Measurements from ENCODE around the gene LAIR2.

Gene LAIR2

DNA sequence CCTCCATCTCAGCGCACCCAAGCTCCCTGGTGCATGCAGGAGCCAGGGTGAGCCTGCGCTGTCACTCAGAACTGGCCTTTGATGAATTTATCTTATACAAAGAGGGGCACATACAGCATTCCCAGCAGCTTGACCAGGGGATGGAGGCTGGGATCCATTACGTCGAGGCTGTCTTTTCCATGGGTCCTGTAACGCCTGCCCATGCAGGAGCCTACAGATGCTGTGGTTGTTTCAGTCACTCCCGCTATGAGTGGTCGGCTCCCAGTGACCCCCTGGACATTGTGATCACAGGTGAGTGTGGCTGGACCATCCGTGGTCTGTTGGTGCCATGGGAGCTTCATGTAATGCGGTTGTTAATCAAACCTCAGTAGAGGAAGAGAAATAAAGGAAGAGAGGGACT is 33.0 kb downstream of the LAIR2 start:
- H3K36me3 ChIP-seq (replicated peaks; ENCODE audit: insufficient read depth, low read length) = no peaks in the 10 kb centered on the region
- no peak overlapping the region for H3K27ac ChIP-seq (ENCODE audit: low read length)
- peaks cover 86% of the 10 kb centered on the region for H3K27me3 ChIP-seq (replicated peaks; ENCODE audit: insufficient read depth, low read length)
- no peak for TF ChIP-seq EZH2 (optimal IDR thresholded peaks at IDR 0.05; ENCODE audit: low read depth, low read length)
- TF ChIP-seq EZH2phosphoT487 (IDR thresholded peaks at IDR 0.05; ENCODE audit: low read length) = no peak
- TF ChIP-seq, protein P1, sequence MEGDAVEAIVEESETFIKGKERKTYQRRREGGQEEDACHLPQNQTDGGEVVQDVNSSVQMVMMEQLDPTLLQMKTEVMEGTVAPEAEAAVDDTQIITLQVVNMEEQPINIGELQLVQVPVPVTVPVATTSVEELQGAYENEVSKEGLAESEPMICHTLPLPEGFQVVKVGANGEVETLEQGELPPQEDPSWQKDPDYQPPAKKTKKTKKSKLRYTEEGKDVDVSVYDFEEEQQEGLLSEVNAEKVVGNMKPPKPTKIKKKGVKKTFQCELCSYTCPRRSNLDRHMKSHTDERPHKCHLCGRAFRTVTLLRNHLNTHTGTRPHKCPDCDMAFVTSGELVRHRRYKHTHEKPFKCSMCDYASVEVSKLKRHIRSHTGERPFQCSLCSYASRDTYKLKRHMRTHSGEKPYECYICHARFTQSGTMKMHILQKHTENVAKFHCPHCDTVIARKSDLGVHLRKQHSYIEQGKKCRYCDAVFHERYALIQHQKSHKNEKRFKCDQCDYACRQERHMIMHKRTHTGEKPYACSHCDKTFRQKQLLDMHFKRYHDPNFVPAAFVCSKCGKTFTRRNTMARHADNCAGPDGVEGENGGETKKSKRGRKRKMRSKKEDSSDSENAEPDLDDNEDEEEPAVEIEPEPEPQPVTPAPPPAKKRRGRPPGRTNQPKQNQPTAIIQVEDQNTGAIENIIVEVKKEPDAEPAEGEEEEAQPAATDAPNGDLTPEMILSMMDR (IDR thresholded peaks at IDR 0.05; ENCODE audit: low read length) = no peak
- no peaks in the 10 kb centered on the region for H3F3A ChIP-seq (ENCODE audit: insufficient read depth, low read length)
- H3K79me2 ChIP-seq (ENCODE audit: low read length) = no peaks in the 10 kb centered on the region
- no peak for DNase-seq
- no peak overlapping the region for H3K9ac ChIP-seq (ENCODE audit: low read length)
- H3K4me2 ChIP-seq (ENCODE audit: low read depth, low read length) = no peak overlapping the region
- no peak overlapping the region for H2AFZ ChIP-seq (ENCODE audit: low read length)
- peaks cover 17% of the 10 kb centered on the region for H3K4me1 ChIP-seq (ENCODE audit: low read length)
- no peaks in the 10 kb centered on the region for H4K20me1 ChIP-seq (ENCODE audit: insufficient read depth, low read length)
- no peaks in the 10 kb centered on the region for H3K9me2 ChIP-seq (replicated peaks; ENCODE audit: insufficient read depth, low read length)
- H3K9me3 ChIP-seq (replicated peaks; ENCODE audit: insufficient read depth, low read length) = no peaks in the 10 kb centered on the region
- H3K4me3 ChIP-seq (ENCODE audit: low read length) = no peak overlapping the region

DNA sequence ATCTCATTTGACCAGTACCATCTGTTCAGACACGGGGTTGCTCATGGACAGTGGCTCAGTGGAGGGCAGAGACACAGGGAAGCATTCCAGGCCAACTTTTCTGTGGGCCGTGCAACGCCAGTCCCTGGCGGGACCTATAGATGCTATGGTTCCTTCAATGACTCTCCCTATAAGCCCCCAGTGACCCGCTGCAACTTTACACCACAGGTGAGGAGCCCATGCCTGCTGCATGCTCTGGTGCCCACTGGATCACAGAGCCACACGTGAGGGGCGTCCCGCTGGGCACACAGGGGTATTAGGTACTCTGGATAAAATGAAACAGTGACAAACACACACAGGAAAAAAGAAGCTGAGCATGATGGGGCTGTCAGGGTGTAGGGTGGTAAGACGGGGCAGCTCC is 34.3 kb downstream of the LAIR2 start:
- no peak overlapping the region for H3K9ac ChIP-seq (ENCODE audit: low read length)
- no peaks in the 10 kb centered on the region for H3F3A ChIP-seq (ENCODE audit: insufficient read depth, low read length)
- H3K36me3 ChIP-seq (replicated peaks; ENCODE audit: insufficient read depth, low read length) = no peaks in the 10 kb centered on the region
- no peak overlapping the region for H3K27ac ChIP-seq (ENCODE audit: low read length)
- no peak overlapping the region for H3K4me3 ChIP-seq (ENCODE audit: low read length)
- no peaks in the 10 kb centered on the region for H4K20me1 ChIP-seq (ENCODE audit: insufficient read depth, low read length)
- no peaks in the 10 kb centered on the region for H3K9me2 ChIP-seq (replicated peaks; ENCODE audit: insufficient read depth, low read length)
- H3K9me3 ChIP-seq (replicated peaks; ENCODE audit: insufficient read depth, low read length) = no peaks in the 10 kb centered on the region
- no peak overlapping the region for H3K4me2 ChIP-seq (ENCODE audit: low read depth, low read length)
- H3K79me2 ChIP-seq (ENCODE audit: low read length) = no peaks in the 10 kb centered on the region
- H3K4me1 ChIP-seq (ENCODE audit: low read length) = peaks cover 13% of the 10 kb centered on the region
- H2AFZ ChIP-seq (ENCODE audit: low read length) = no peak overlapping the region
- no peak for TF ChIP-seq EZH2phosphoT487 (IDR thresholded peaks at IDR 0.05; ENCODE audit: low read length)
- TF ChIP-seq, protein P1 (IDR thresholded peaks at IDR 0.05; ENCODE audit: low read length) = no peak
- no peak for TF ChIP-seq EZH2 (optimal IDR thresholded peaks at IDR 0.05; ENCODE audit: low read depth, low read length)
- no peak for DNase-seq
- peaks cover 84% of the 10 kb centered on the region for H3K27me3 ChIP-seq (replicated peaks; ENCODE audit: insufficient read depth, low read length)

DNA sequence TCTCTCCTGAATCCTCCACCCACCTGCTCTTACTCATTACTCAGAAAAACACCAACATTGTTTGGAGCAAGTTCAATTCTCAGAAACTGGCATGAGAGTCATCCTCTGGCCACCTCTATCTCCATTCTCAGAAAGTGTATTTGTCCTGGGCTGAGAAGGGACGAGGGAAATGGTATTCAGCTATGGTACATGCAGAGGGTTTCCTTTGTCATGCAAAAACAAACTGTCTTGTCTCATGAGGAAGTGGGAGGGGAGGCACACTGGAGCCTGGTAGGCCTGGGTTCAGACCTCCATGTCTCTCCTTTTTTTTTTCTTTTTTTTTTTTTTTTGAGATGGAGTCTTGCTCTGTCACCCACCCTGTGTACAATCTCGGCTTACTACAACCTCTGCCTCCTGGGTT is 39.1 kb downstream of the LAIR2 start:
- H3K9me2 ChIP-seq (replicated peaks; ENCODE audit: insufficient read depth, low read length) = no peaks in the 10 kb centered on the region
- no peaks in the 10 kb centered on the region for H3K36me3 ChIP-seq (replicated peaks; ENCODE audit: insufficient read depth, low read length)
- H3K4me1 ChIP-seq (ENCODE audit: low read length) = no peaks in the 10 kb centered on the region
- no peaks in the 10 kb centered on the region for H3K79me2 ChIP-seq (ENCODE audit: low read length)
- no peaks in the 10 kb centered on the region for H4K20me1 ChIP-seq (ENCODE audit: insufficient read depth, low read length)
- H3K27ac ChIP-seq (ENCODE audit: low read length) = no peak overlapping the region
- no peak overlapping the region for H3K4me3 ChIP-seq (ENCODE audit: low read length)
- no peaks in the 10 kb centered on the region for H3F3A ChIP-seq (ENCODE audit: insufficient read depth, low read length)
- H3K9ac ChIP-seq (ENCODE audit: low read length) = no peak overlapping the region
- peaks cover 70% of the 10 kb centered on the region for H3K27me3 ChIP-seq (replicated peaks; ENCODE audit: insufficient read depth, low read length)
- H3K9me3 ChIP-seq (replicated peaks; ENCODE audit: insufficient read depth, low read length) = no peaks in the 10 kb centered on the region
- H3K4me2 ChIP-seq (ENCODE audit: low read depth, low read length) = no peak overlapping the region
- no peak for TF ChIP-seq EZH2 (optimal IDR thresholded peaks at IDR 0.05; ENCODE audit: low read depth, low read length)
- TF ChIP-seq, protein P1 (IDR thresholded peaks at IDR 0.05; ENCODE audit: low read length) = no peak
- no peak for TF ChIP-seq EZH2phosphoT487 (IDR thresholded peaks at IDR 0.05; ENCODE audit: low read length)
- H2AFZ ChIP-seq (ENCODE audit: low read length) = no peak overlapping the region
- no peak for DNase-seq
